ENCODE measurements around the gene ZEB2. TPM values are rescaled to one million over a fixed set of nuclear protein-coding genes. Genes with fewer than 3 reads are reported as not detected.

The ZEB2 gene
- total and polyA plus RNA-seq, 2 of the 8 experiments (the other 6 are each of a cell fraction or from before 2014, with no cell fraction given): 0.38 TPM; not detected in 1

GRCh38 chr2:144523596-144524117 is 3.7 kb upstream of the ZEB2 start (continued):
- TF ChIP-seq CHD7 (IDR thresholded peaks at IDR 0.05; ENCODE audit: insufficient replicate concordance, low read length) (peak; percentile 19), CTBP2 (IDR thresholded peaks at IDR 0.05; ENCODE audit: borderline replicate concordance, insufficient read depth, insufficient read length, low read length) (peak; percentile 1), KDM1A (IDR thresholded peaks at IDR 0.05; ENCODE audit: borderline replicate concordance, low read length) (no peak), POLR2AphosphoS5 (IDR thresholded peaks at IDR 0.05; ENCODE audit: low read depth, low read length) (0 out of 2 replicates have a peak, but pooled peaks have one; percentile 42), SP1 (IDR thresholded peaks at IDR 0.05; ENCODE audit: low read depth, low read length) (0 out of 2 replicates have a peak, but pooled peaks have one; percentile 35), HDAC2 (IDR thresholded peaks at IDR 0.05; ENCODE audit: borderline replicate concordance in 1 of 2, low read depth in 2 of 2, low read length in 2 of 2) (peak; percentile 85 to 91; a peak in 3 of 4 replicates), HDAC6 (IDR thresholded peaks at IDR 0.05; ENCODE audit: low read depth, low read length) (no peak), SIRT6 (IDR thresholded peaks at IDR 0.05; ENCODE audit: low read length) (no peak), PHF8 (conservative IDR thresholded peaks at IDR 0.05; ENCODE audit: low read depth, low read length) (no peak), TEAD4 (IDR thresholded peaks at IDR 0.05; ENCODE audit: low read depth, low read length) (peak; percentile 85), EGR1 (IDR thresholded peaks at IDR 0.05; ENCODE audit: borderline replicate concordance, low read depth, low read length) (no peak; the same call in 1 of the 2 replicates)
